K562 (cell line): ENCODE measurements around the gene COL5A3. TPM values are rescaled to one million over a fixed set of nuclear protein-coding genes. Genes with fewer than 3 reads are reported as not detected.

Experiments
- MCM2 ChIP-seq: fragments of 450-650 bp; IDR thresholded peaks from 2 replicates; pipeline ENCODE4 v1.6.1; 2017; ENCODE audit warnings: low read depth, mild to moderate bottlenecking
- PBX2 ChIP-seq, 2 experiments: IDR thresholded peaks in 1 of 2; conservative IDR thresholded peaks in 1 of 2; 2 replicates each; pipeline ENCODE4 v1.6.1; 2016; ENCODE audit warnings: low read depth in 2 of 2, mild to moderate bottlenecking in 1 of 2, missing compliant biosample characterization in 1 of 2, missing genetic modification characterization in 1 of 2, moderate library complexity in 1 of 2
- microRNA-seq: library from miRNA; unstranded; fragments of <30 nt; microRNA quantifications from one replicate; pipeline ENCODE4, GENCODE V29; 2018; ENCODE audit warnings: borderline microRNAs expressed
- polyA plus RNA-seq, 8 experiments: library from polyadenylated mRNA; depleted of rRNA in 4 of 8; stranded (reverse) in 5 of 8; unstranded in 3 of 8; fragments of >200 nt; fragmentation: Nextera tagmentation in 2 of 8; fragmentation: Illumina TruSeq in 1 of 8; extraction: Ambion mirVana in 2 of 8; extraction: Trizol in 1 of 8; gene quantifications; 2 replicates each; pipeline versions ENCODE4 v1.2.1 to v1.2.3, GENCODE V29; 2011 to 2014; ENCODE audit warnings: inconsistent platforms in 1 of 8, missing spikeins in 1 of 8
- small RNA-seq: library from RNA; depleted of rRNA; stranded (forward); fragments of <200 nt; gene quantifications from one replicate; pipeline ENCODE3, GENCODE V24; 2014
- total RNA-seq, 7 experiments: library from RNA; depleted of rRNA in 6 of 7; stranded (reverse); fragments of >200 nt in 6 of 7; fragmentation: Illumina TruSeq in 2 of 7; extraction: Trizol in 2 of 7; gene quantifications; 2 replicates each; pipeline versions ENCODE4 v1.2.1 to v1.2.3, GENCODE V29; 2011 to 2021; ENCODE audit warnings: low replicate concordance in 1 of 7

The COL5A3 gene
- total and polyA plus RNA-seq, 9 of the 15 experiments (the other 6 are each of a cell fraction or from before 2014, with no cell fraction given): 0.01 to 0.02 TPM; not detected in 7

GRCh38 chr19:9910625-9911024 lies 99.7 kb downstream of the COL5A3 start (continued):
- TF ChIP-seq PBX2 (CRISPR knock-in tag; IDR thresholded peaks at IDR 0.05; ENCODE audit: low read depth) (no peak), PBX2 (tag; conservative IDR thresholded peaks at IDR 0.05; ENCODE audit: low read depth) (no peak), MCM2 (no peak)
- TF ChIP-seq, all 486 proteins: peak for 0

Small RNA genes lying within 50 kb of the gene (microRNA-seq; reads per million reads assigned to microRNA genes)
- not detected for gene MIR5589

Small RNA genes lying within 50 kb of the gene (small RNA-seq; reads per million reads assigned to genes)
- not detected for gene MIR5589

Other genes starting within 250 kb of the COL5A3 start
Only the 7 nearest of the 14 such genes appear.
- gene OLFM2, start 74.0 kb downstream of the COL5A3 start, total RNA-seq (2014; rRNA removed): 0.23 TPM in 1 of 2 replicates, not detected in the other
- not detected in 2 replicates for gene OLFM2, start 74.0 kb downstream of the COL5A3 start, total RNA-seq (2014; rRNA removed; fragmentation: Illumina TruSeq; extraction: Trizol)
- not detected in 2 replicates for gene OLFM2, start 74.0 kb downstream of the COL5A3 start, total RNA-seq (2015; rRNA removed; fragmentation: Illumina TruSeq; extraction: Trizol)
- gene OLFM2, start 74.0 kb downstream of the COL5A3 start, total RNA-seq (2021): 0.33 and 0.67 TPM in 2 replicates
- 0.31 and 0.45 TPM in 2 replicates for gene OLFM2, start 74.0 kb downstream of the COL5A3 start, polyA plus RNA-seq (2011; rRNA removed)
- gene OLFM2, start 74.0 kb downstream of the COL5A3 start, polyA plus RNA-seq (2014; fragmentation: Illumina TruSeq; extraction: Trizol): 0.10 and 0.44 TPM in 2 replicates
- not detected for gene OLFM2, start 74.0 kb downstream of the COL5A3 start, polyA plus RNA-seq (2014; fragmentation: Nextera tagmentation; extraction: Ambion mirVana)
- gene OLFM2, start 74.0 kb downstream of the COL5A3 start, polyA plus RNA-seq (2014; rRNA removed): 0.17 and 0.53 TPM in 2 replicates
- not detected in 2 replicates for gene RDH8, start 3.0 kb upstream of the COL5A3 start, total RNA-seq (2014; rRNA removed)
- gene RDH8, start 3.0 kb upstream of the COL5A3 start, total RNA-seq (2014; rRNA removed; fragmentation: Illumina TruSeq; extraction: Trizol): not detected in 2 replicates
- not detected in 2 replicates for gene RDH8, start 3.0 kb upstream of the COL5A3 start, total RNA-seq (2015; rRNA removed; fragmentation: Illumina TruSeq; extraction: Trizol)
- gene RDH8, start 3.0 kb upstream of the COL5A3 start, total RNA-seq (2021): not detected in 2 replicates
- gene RDH8, start 3.0 kb upstream of the COL5A3 start, polyA plus RNA-seq (2011; rRNA removed): not detected in 2 replicates
- not detected in 2 replicates for gene RDH8, start 3.0 kb upstream of the COL5A3 start, polyA plus RNA-seq (2014; fragmentation: Illumina TruSeq; extraction: Trizol)
- not detected for gene RDH8, start 3.0 kb upstream of the COL5A3 start, polyA plus RNA-seq (2014; fragmentation: Nextera tagmentation; extraction: Ambion mirVana)
- not detected in 2 replicates for gene RDH8, start 3.0 kb upstream of the COL5A3 start, polyA plus RNA-seq (2014; rRNA removed)
- 13.0 and 16.6 TPM in 2 replicates for gene SHFL, start 75.8 kb upstream of the COL5A3 start, total RNA-seq (2014; rRNA removed)
- gene SHFL, start 75.8 kb upstream of the COL5A3 start, total RNA-seq (2014; rRNA removed; fragmentation: Illumina TruSeq; extraction: Trizol): 5.8 and 6.4 TPM in 2 replicates
- 6.8 and 7.5 TPM in 2 replicates for gene SHFL, start 75.8 kb upstream of the COL5A3 start, total RNA-seq (2015; rRNA removed; fragmentation: Illumina TruSeq; extraction: Trizol)
- 15.1 and 16.4 TPM in 2 replicates for gene SHFL, start 75.8 kb upstream of the COL5A3 start, total RNA-seq (2021)
- gene SHFL, start 75.8 kb upstream of the COL5A3 start, polyA plus RNA-seq (2011; rRNA removed): 10.5 and 13.7 TPM in 2 replicates
- 14.1 and 16.8 TPM in 2 replicates for gene SHFL, start 75.8 kb upstream of the COL5A3 start, polyA plus RNA-seq (2014; fragmentation: Illumina TruSeq; extraction: Trizol)
- gene SHFL, start 75.8 kb upstream of the COL5A3 start, polyA plus RNA-seq (2014; fragmentation: Nextera tagmentation; extraction: Ambion mirVana): 1 to 10 TPM; 1.5 to 2.6 TPM
- 22.6 and 25.7 TPM in 2 replicates for gene SHFL, start 75.8 kb upstream of the COL5A3 start, polyA plus RNA-seq (2014; rRNA removed)
- 0.86 and 2.1 TPM in 2 replicates for gene ANGPTL6, start 92.2 kb upstream of the COL5A3 start, total RNA-seq (2014; rRNA removed)
- gene ANGPTL6, start 92.2 kb upstream of the COL5A3 start, total RNA-seq (2014; rRNA removed; fragmentation: Illumina TruSeq; extraction: Trizol): 0.38 and 0.58 TPM in 2 replicates
- 0.23 and 0.36 TPM in 2 replicates for gene ANGPTL6, start 92.2 kb upstream of the COL5A3 start, total RNA-seq (2015; rRNA removed; fragmentation: Illumina TruSeq; extraction: Trizol)
- gene ANGPTL6, start 92.2 kb upstream of the COL5A3 start, total RNA-seq (2021): 0.42 and 0.58 TPM in 2 replicates
- 0.54 and 0.83 TPM in 2 replicates for gene ANGPTL6, start 92.2 kb upstream of the COL5A3 start, polyA plus RNA-seq (2011; rRNA removed)
- 0.22 and 0.43 TPM in 2 replicates for gene ANGPTL6, start 92.2 kb upstream of the COL5A3 start, polyA plus RNA-seq (2014; fragmentation: Illumina TruSeq; extraction: Trizol)
- gene ANGPTL6, start 92.2 kb upstream of the COL5A3 start, polyA plus RNA-seq (2014; fragmentation: Nextera tagmentation; extraction: Ambion mirVana): not detected
- 0.31 and 0.97 TPM in 2 replicates for gene ANGPTL6, start 92.2 kb upstream of the COL5A3 start, polyA plus RNA-seq (2014; rRNA removed)
- 111 and 141 TPM in 2 replicates for gene PPAN, start 95.9 kb upstream of the COL5A3 start, total RNA-seq (2014; rRNA removed)
- gene PPAN, start 95.9 kb upstream of the COL5A3 start, total RNA-seq (2014; rRNA removed; fragmentation: Illumina TruSeq; extraction: Trizol): 21.1 and 29.3 TPM in 2 replicates
- gene PPAN, start 95.9 kb upstream of the COL5A3 start, total RNA-seq (2015; rRNA removed; fragmentation: Illumina TruSeq; extraction: Trizol): 76.2 and 78.6 TPM in 2 replicates
- gene PPAN, start 95.9 kb upstream of the COL5A3 start, total RNA-seq (2021): 113 and 122 TPM in 2 replicates
- gene PPAN, start 95.9 kb upstream of the COL5A3 start, polyA plus RNA-seq (2011; rRNA removed): 43.2 and 54.4 TPM in 2 replicates
- gene PPAN, start 95.9 kb upstream of the COL5A3 start, polyA plus RNA-seq (2014; fragmentation: Illumina TruSeq; extraction: Trizol): 59.1 and 66.9 TPM in 2 replicates
- gene PPAN, start 95.9 kb upstream of the COL5A3 start, polyA plus RNA-seq (2014; fragmentation: Nextera tagmentation; extraction: Ambion mirVana): 1 to 10 TPM; 2.2 to 4.9 TPM
- gene PPAN, start 95.9 kb upstream of the COL5A3 start, polyA plus RNA-seq (2014; rRNA removed): 129 TPM in 2 replicates
- gene P2RY11, start 101.2 kb upstream of the COL5A3 start, total RNA-seq (2014; rRNA removed): 1.5 and 3.2 TPM in 2 replicates
- gene P2RY11, start 101.2 kb upstream of the COL5A3 start, total RNA-seq (2014; rRNA removed; fragmentation: Illumina TruSeq; extraction: Trizol): 1.4 and 1.5 TPM in 2 replicates
- 4.6 TPM in 2 replicates for gene P2RY11, start 101.2 kb upstream of the COL5A3 start, total RNA-seq (2015; rRNA removed; fragmentation: Illumina TruSeq; extraction: Trizol)
- gene P2RY11, start 101.2 kb upstream of the COL5A3 start, total RNA-seq (2021): 10.1 and 10.2 TPM in 2 replicates
- gene P2RY11, start 101.2 kb upstream of the COL5A3 start, polyA plus RNA-seq (2011; rRNA removed): 2.4 and 6.5 TPM in 2 replicates
- 1.5 and 2.1 TPM in 2 replicates for gene P2RY11, start 101.2 kb upstream of the COL5A3 start, polyA plus RNA-seq (2014; fragmentation: Illumina TruSeq; extraction: Trizol)
- gene P2RY11, start 101.2 kb upstream of the COL5A3 start, polyA plus RNA-seq (2014; fragmentation: Nextera tagmentation; extraction: Ambion mirVana): under 1 TPM; 0.03 to 0.07 TPM
- gene P2RY11, start 101.2 kb upstream of the COL5A3 start, polyA plus RNA-seq (2014; rRNA removed): 4.5 and 5.9 TPM in 2 replicates
- gene EIF3G, start 109.4 kb upstream of the COL5A3 start, total RNA-seq (2014; rRNA removed): 496 and 567 TPM in 2 replicates
- 180 and 183 TPM in 2 replicates for gene EIF3G, start 109.4 kb upstream of the COL5A3 start, total RNA-seq (2014; rRNA removed; fragmentation: Illumina TruSeq; extraction: Trizol)
- 303 and 312 TPM in 2 replicates for gene EIF3G, start 109.4 kb upstream of the COL5A3 start, total RNA-seq (2015; rRNA removed; fragmentation: Illumina TruSeq; extraction: Trizol)
- 388 and 395 TPM in 2 replicates for gene EIF3G, start 109.4 kb upstream of the COL5A3 start, total RNA-seq (2021)
- gene EIF3G, start 109.4 kb upstream of the COL5A3 start, polyA plus RNA-seq (2011; rRNA removed): 119 and 135 TPM in 2 replicates
- 338 and 435 TPM in 2 replicates for gene EIF3G, start 109.4 kb upstream of the COL5A3 start, polyA plus RNA-seq (2014; fragmentation: Illumina TruSeq; extraction: Trizol)
- gene EIF3G, start 109.4 kb upstream of the COL5A3 start, polyA plus RNA-seq (2014; fragmentation: Nextera tagmentation; extraction: Ambion mirVana): 10 to 100 TPM; 35.3 to 53.8 TPM
- 299 and 361 TPM in 2 replicates for gene EIF3G, start 109.4 kb upstream of the COL5A3 start, polyA plus RNA-seq (2014; rRNA removed)